SU-DHL-6 (cell line): ENCODE measurements around the gene CYP1A1.

ENCODE experiments used
- H2AFZ ChIP-seq: fragments of 200-600 bp; sonication (generic); 2 replicates; pipeline ENCODE4 v1.6.1; 2014; ENCODE audit warnings: low read depth, mild to moderate bottlenecking, moderate library complexity, mixed read lengths, antibody characterized with exemption, low read length; ENCODE audit not compliant: severe bottlenecking
- H3F3A ChIP-seq: fragments of 200-600 bp; shearing (Covaris generic); 2 replicates; pipeline ENCODE4 v1.6.0; 2016; ENCODE audit warnings: antibody characterized with exemption, mild to moderate bottlenecking; ENCODE audit not compliant: insufficient read depth
- H3K27ac ChIP-seq: fragments of 200-600 bp; sonication (generic); 2 replicates; pipeline ENCODE4 v1.5.1; 2016; ENCODE audit warnings: low read depth, mild to moderate bottlenecking, low read length, moderate library complexity, mixed read lengths
- H3K27me3 ChIP-seq: fragments of 200-600 bp; sonication (generic), shearing (Covaris generic); 2 replicates; pipeline ENCODE4 v1.6.0; 2014; ENCODE audit warnings: mild to moderate bottlenecking, low read length
- H3K36me3 ChIP-seq: fragments of 200-600 bp; sonication (generic); 2 replicates; pipeline ENCODE4 v1.6.1; 2014; ENCODE audit warnings: mild to moderate bottlenecking, low read length, mixed read lengths
- H3K4me2 ChIP-seq: fragments of 300-600, 200-600 bp; shearing (Covaris generic), sonication (generic); 2 replicates; pipeline ENCODE4 v1.6.0; 2014; ENCODE audit warnings: low read length, low read depth, mild to moderate bottlenecking; ENCODE audit not compliant: poor library complexity, severe bottlenecking
- H3K4me3 ChIP-seq: fragments of 200-600 bp; sonication (generic); 2 replicates; pipeline ENCODE4 v1.5.1; 2014; ENCODE audit warnings: antibody characterized with exemption, low read length, mild to moderate bottlenecking, mixed read lengths; ENCODE audit not compliant: insufficient read depth, poor library complexity, severe bottlenecking
- H3K79me2 ChIP-seq: fragments of 200-600 bp; sonication (generic); 2 replicates; pipeline ENCODE4 v1.6.1; 2014; ENCODE audit warnings: mild to moderate bottlenecking, low read length, moderate library complexity; ENCODE audit not compliant: insufficient read depth
- H3K9ac ChIP-seq: fragments of 200-600 bp; sonication (generic); 2 replicates; pipeline ENCODE4 v1.7.0; 2014; ENCODE audit warnings: mild to moderate bottlenecking, low read length
- H3K9me2 ChIP-seq: fragments of 200-600 bp; sonication (generic); replicated peaks from 2 replicates; pipeline ENCODE4 v1.6.1; 2014; ENCODE audit warnings: low read length; ENCODE audit not compliant: insufficient read depth
- H3K9me3 ChIP-seq: fragments of 200-600 bp; sonication (generic); 2 replicates; pipeline ENCODE4 v1.6.1; 2014; ENCODE audit warnings: low read length, mixed read lengths; ENCODE audit not compliant: insufficient read depth
- H4K20me1 ChIP-seq: fragments of 200-600 bp; sonication (generic); 2 replicates; pipeline ENCODE4 v1.6.1; 2014; ENCODE audit warnings: low read depth, mild to moderate bottlenecking, antibody characterized with exemption, low read length, moderate library complexity, mixed read lengths
- CTCF ChIP-seq: fragments of 200-600 bp; sonication (generic); IDR thresholded peaks from one replicate; pipeline ENCODE4 v1.5.1; 2017; ENCODE audit warnings: antibody characterized with exemption, mild to moderate bottlenecking, low read length, moderate library complexity; ENCODE audit not compliant: insufficient read depth, poor library complexity, severe bottlenecking
- EZH2phosphoT487 ChIP-seq: fragments of 200-600 bp; sonication (generic), shearing (Covaris generic); conservative IDR thresholded peaks from 2 replicates; pipeline ENCODE4 v1.6.1; 2018; ENCODE audit warnings: mild to moderate bottlenecking, antibody characterized with exemption, low read length, moderate library complexity, mixed read lengths

The CYP1A1 gene

GRCh38 chr15:74674161-74674560 lies 51.2 kb downstream of the CYP1A1 start:
- Histone ChIP-seq H3K9ac (no peak overlapping the region), H3F3A (no peaks in the 10 kb centered on the region; the same call in 1 of the 2 replicates), H4K20me1 (no peaks in the 10 kb centered on the region), H3K9me3 (no peaks in the 10 kb centered on the region), H3K4me3 (no peak overlapping the region), H3K27ac (no peak overlapping the region), H3K27me3 (no peaks in the 10 kb centered on the region), H3K4me2 (no peak overlapping the region), H2AFZ (no peak overlapping the region), H3K36me3 (0 out of 2 replicates have a peak, but pooled peaks cover 2% of the 10 kb centered on the region), H3K9me2 (no peaks in the 10 kb centered on the region), H3K79me2 (peaks cover 12% of the 10 kb centered on the region)
- TF ChIP-seq EZH2phosphoT487 (no peak), CTCF (no peak)

GRCh38 chr15:74669627-74670026 lies 55.7 kb downstream of the CYP1A1 start:
- Histone ChIP-seq H3K4me2 (no peak overlapping the region), H3K9ac (no peak overlapping the region)

More at GRCh38 chr15:74669627-74670026, 55.7 kb downstream of the CYP1A1 start:
- Histone ChIP-seq H3K79me2 (no peaks in the 10 kb centered on the region), H3K9me2 (no peaks in the 10 kb centered on the region), H3K27ac (no peak overlapping the region), H3K36me3 (0 out of 2 replicates have a peak, but pooled peaks cover 2% of the 10 kb centered on the region), H3K27me3 (no peaks in the 10 kb centered on the region), H4K20me1 (no peaks in the 10 kb centered on the region), H3K4me3 (no peak overlapping the region), H3K9me3 (no peaks in the 10 kb centered on the region), H3F3A (0 out of 2 replicates have a peak, but pooled peaks cover 4% of the 10 kb centered on the region), H2AFZ (no peak overlapping the region)
- no peak for TF ChIP-seq CTCF
- no peak for TF ChIP-seq EZH2phosphoT487
